ENCODE data around the gene SIGLEC14.
A peak's percentile ranks its signal among the peaks of the same experiment; 100 is the strongest.

The SIGLEC14 gene

DNA sequence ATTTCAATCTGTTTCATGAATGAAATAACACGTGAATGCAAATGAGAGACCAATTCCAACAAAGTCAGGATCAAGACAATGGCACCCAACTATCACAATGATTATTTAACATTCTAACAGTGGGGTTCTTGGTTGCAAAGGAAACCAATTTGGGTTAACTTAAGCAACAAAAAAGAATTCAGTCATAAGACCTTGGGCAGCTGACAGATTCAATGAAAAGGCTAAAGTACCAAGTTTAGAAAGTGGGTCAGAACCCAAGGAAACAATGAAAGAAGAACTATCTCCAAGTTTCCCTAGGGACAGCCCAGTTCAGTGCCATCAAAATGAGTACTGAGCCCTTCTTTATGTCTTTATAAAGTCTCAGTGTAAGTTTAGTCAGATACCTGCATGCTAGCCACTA, 17.5 kb upstream of the SIGLEC14 start:
- TF ChIP-seq, protein P1, sequence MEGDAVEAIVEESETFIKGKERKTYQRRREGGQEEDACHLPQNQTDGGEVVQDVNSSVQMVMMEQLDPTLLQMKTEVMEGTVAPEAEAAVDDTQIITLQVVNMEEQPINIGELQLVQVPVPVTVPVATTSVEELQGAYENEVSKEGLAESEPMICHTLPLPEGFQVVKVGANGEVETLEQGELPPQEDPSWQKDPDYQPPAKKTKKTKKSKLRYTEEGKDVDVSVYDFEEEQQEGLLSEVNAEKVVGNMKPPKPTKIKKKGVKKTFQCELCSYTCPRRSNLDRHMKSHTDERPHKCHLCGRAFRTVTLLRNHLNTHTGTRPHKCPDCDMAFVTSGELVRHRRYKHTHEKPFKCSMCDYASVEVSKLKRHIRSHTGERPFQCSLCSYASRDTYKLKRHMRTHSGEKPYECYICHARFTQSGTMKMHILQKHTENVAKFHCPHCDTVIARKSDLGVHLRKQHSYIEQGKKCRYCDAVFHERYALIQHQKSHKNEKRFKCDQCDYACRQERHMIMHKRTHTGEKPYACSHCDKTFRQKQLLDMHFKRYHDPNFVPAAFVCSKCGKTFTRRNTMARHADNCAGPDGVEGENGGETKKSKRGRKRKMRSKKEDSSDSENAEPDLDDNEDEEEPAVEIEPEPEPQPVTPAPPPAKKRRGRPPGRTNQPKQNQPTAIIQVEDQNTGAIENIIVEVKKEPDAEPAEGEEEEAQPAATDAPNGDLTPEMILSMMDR (IDR thresholded peaks at IDR 0.05; ENCODE audit: low read depth, low read length) = no peak
- no peak overlapping the region for H3K4me3 ChIP-seq (ENCODE audit: low read depth, low read length)

DNA sequence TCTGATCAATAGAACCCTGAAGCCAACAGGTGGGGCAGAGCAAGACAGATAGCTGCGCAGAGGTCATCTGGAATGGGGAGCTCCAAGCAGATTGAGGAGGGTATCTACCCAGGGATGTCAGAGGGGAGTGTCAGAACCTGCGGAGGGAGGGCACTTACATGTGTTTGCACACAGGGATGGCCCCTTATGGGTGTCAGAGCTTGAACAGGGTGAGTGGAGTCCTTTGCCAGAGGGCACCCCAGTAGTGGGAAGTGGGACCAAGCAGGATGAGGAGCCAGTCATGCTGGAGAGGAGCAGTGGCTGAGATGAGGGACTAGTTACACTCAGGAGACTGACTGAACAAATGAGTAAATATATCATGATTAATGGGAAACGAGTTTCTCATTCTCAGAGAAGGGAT, 17.0 kb upstream of the SIGLEC14 start:
- H3K4me3 ChIP-seq (ENCODE audit: low read depth, low read length) = no peak overlapping the region
- TF ChIP-seq, protein P1 (IDR thresholded peaks at IDR 0.05; ENCODE audit: low read depth, low read length) = no peak

DNA sequence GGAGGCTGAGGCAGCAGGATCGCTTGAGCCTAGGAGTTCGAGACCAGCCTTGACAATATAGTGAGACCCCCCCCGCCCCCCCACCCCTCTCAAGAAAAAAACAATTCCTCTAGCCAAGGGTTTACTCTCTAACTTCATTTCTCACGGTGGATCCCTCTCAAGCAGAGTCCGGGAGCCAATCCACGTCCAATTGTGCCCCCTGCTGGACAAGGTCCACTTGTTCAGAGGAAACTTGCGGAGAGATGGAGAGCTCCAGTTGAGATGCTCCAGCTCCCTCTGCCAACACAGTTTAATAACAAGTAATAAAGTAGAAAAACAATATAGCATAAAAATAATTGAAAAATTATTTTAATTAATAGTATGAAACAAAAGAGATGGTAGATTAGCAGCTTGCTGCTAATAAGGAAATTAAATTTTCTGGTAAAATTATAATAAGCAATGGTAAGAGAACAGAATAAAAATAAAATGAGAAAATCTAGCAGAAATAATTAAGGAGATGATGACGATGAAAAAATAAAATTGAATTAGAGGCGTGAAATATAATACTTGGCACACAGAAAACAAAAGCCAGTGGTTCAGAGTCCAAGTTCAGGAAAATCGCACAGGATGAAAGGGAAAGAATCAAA, 14.5 kb upstream of the SIGLEC14 start:
- H3K4me3 ChIP-seq (ENCODE audit: low read depth, low read length) = no peak overlapping the region
- TF ChIP-seq, protein P1 (IDR thresholded peaks at IDR 0.05; ENCODE audit: low read depth, low read length) = peak; percentile 73

DNA sequence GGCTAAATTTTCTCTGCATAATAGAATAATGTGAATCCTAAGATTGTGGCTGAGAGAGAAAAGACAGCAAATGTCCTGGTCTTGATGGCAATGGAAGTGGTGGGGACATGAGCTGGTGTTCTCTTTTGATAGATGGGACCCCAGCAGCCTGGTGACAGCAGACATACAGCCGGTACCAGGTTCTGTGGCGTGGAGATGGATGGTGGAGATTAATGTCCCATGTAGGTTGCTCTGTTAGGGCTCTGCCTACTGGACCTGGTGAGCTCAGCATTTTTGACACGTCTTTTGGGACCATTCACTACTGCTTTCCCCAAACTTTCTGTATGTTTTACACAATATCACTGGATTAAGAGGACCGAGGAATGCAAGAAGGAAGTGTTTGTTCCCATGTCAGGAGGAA, 8.2 kb upstream of the SIGLEC14 start:
- no peak overlapping the region for H3K4me3 ChIP-seq (ENCODE audit: low read depth, low read length)
- TF ChIP-seq, protein P1 (IDR thresholded peaks at IDR 0.05; ENCODE audit: low read depth, low read length) = no peak

DNA sequence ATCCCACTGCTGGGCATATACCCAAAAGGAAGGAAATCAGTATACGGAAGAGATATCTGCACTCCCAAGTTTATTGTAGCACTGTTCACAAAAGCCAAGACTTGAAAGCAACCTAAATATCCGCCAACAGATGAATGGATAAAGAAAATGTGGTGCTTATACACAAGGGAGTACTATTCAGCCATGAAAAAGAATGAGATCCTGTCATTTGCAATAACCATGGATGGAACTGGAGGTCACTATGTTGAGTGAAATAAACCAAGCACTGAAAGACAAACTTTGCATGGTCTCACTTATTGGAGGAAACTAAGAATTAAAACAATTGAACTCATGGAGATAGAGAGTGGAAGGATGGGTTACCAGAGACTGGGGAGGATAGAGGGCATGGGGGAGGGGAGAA, 6.5 kb upstream of the SIGLEC14 start:
- no peak overlapping the region for H3K4me3 ChIP-seq (ENCODE audit: low read depth, low read length)
- TF ChIP-seq, protein P1 (IDR thresholded peaks at IDR 0.05; ENCODE audit: low read depth, low read length) = no peak

DNA sequence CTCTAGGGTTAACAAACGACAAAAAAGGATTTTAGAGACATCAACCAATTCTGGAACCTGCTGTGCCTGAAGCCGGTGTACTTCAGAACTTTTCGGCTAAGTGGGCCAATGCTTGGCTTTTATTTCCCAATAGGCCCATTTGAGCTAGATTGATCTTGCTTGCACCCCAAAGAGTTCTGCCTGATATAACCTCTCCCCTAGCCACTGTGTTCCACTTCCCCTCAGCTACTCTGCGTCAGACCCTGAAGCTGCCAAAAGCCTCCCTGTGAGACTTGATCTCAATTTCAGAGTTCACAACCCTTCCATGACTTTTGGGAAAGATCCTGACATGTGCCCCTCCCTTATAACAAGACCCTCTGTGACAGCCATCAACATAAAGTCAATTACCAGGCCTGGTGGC, 5.6 kb upstream of the SIGLEC14 start:
- TF ChIP-seq, protein P1 (IDR thresholded peaks at IDR 0.05; ENCODE audit: low read depth, low read length) = no peak
- H3K4me3 ChIP-seq (ENCODE audit: low read depth, low read length) = no peak overlapping the region

DNA sequence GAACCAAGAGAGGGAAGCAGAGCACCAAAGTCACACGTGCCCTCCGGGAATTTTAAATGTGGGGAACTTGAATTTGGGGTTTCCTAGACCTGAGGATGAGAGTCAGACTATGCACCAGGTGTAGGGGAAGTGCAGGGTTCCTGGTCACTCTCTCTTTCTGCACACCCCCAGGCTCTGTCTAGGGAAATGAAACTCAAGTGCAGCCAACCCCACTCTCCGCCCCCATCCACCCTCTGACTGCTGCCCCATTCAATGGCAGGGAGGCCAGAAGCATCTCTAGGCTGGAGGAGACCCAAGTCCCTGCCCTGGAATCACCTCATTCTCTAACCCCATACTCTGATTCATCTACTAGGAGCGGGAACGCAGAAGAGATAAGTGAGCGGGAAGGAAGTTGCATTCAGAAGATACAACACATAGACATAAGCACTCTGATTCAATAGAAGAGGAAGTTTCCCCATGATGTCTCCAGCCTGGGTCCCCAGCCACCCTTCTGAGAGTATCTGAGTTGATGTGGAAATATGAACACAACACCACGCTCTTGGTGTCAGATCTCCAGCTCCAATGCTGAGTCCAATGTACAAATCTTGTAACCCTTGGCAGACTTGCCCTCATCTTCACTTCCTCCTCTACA, 4.7 kb upstream of the SIGLEC14 start:
- TF ChIP-seq, protein P1 (IDR thresholded peaks at IDR 0.05; ENCODE audit: low read depth, low read length) = no peak
- H3K4me3 ChIP-seq (ENCODE audit: low read depth, low read length) = no peak overlapping the region

Data from WI38 (cell line).